ENCODE results near the gene ZSWIM6. TPM values are rescaled to one million over a fixed set of nuclear protein-coding genes. Genes with fewer than 3 reads are reported as not detected.

Gene ZSWIM6
- total RNA-seq, 1 experiment from 2014 or later: 0.68 TPM

Other genes with a start within 250 kb of the ZSWIM6 start
- gene SMIM15, start 169.8 kb upstream of the ZSWIM6 start, total RNA-seq (2014; rRNA removed; shearing (Covaris generic)): 26.6 and 78.5 TPM in 2 replicates